WERI-Rb-1 (cell line): ENCODE data around the gene GPR31.

Source experiments
- DNase-seq: peaks from one replicate; pipeline ENCODE4 v3.0.0-alpha.2; 2020
- H3K27ac ChIP-seq: fragments of 250-450 bp; sonication (Bioruptor Pico); 2 replicates; pipeline ENCODE4 v1.5.1; 2020; ENCODE audit warnings: mild to moderate bottlenecking, moderate library complexity
- H3K27me3 ChIP-seq: fragments of 250-450 bp; sonication (Bioruptor Pico); 2 replicates; pipeline ENCODE4 v1.5.1; 2021; ENCODE audit warnings: mild to moderate bottlenecking, low read depth, moderate library complexity; ENCODE audit not compliant: insufficient read depth, severe bottlenecking
- H3K36me3 ChIP-seq: fragments of 250-450 bp; sonication (Bioruptor Pico); 2 replicates; pipeline ENCODE4 v1.5.1; 2020; ENCODE audit warnings: mild to moderate bottlenecking, moderate library complexity
- H3K4me3 ChIP-seq: 2 replicates; pipeline ENCODE4 v1.5.1; 2011; ENCODE audit warnings: low read depth, mild to moderate bottlenecking, control low read depth, low read length
- H3K9me3 ChIP-seq: fragments of 250-450 bp; sonication (Bioruptor Pico); 2 replicates; pipeline ENCODE4 v1.5.1; 2021; ENCODE audit warnings: mild to moderate bottlenecking, moderate library complexity; ENCODE audit not compliant: severe bottlenecking
- TF ChIP-seq, protein P1 (sequence below): IDR thresholded peaks from 2 replicates; pipeline ENCODE4 v1.5.1; 2011; ENCODE audit warnings: low read depth, mild to moderate bottlenecking, control low read depth, inconsistent platforms, low read length

The GPR31 gene

DNA sequence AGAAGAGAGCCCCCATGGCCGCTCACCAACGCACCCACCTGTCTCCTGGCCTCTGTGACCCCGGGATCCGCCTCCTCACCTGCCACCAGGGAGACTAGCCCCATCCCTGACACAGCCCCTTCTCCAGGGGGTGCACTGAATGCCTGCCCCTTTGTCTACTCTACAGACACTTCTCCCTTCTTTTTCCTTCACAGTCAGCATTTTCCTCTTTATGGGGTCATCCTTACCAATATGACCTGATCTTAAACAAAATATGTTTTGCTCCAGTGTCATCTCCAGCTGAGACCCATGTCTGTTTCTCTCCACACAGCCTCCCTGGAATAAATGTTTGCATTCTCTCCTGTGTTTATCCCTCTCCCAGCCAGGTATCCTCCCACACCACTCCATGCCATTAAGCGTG is 49.5 kb downstream of the GPR31 start:
- no peak overlapping the region for H3K27ac ChIP-seq
- H3K27me3 ChIP-seq, result no peaks in the 10 kb centered on the region
- H3K9me3 ChIP-seq, result no peaks in the 10 kb centered on the region
- no peaks in the 10 kb centered on the region for H3K36me3 ChIP-seq
- H3K4me3 ChIP-seq, result no peak overlapping the region
- TF ChIP-seq, protein P1, sequence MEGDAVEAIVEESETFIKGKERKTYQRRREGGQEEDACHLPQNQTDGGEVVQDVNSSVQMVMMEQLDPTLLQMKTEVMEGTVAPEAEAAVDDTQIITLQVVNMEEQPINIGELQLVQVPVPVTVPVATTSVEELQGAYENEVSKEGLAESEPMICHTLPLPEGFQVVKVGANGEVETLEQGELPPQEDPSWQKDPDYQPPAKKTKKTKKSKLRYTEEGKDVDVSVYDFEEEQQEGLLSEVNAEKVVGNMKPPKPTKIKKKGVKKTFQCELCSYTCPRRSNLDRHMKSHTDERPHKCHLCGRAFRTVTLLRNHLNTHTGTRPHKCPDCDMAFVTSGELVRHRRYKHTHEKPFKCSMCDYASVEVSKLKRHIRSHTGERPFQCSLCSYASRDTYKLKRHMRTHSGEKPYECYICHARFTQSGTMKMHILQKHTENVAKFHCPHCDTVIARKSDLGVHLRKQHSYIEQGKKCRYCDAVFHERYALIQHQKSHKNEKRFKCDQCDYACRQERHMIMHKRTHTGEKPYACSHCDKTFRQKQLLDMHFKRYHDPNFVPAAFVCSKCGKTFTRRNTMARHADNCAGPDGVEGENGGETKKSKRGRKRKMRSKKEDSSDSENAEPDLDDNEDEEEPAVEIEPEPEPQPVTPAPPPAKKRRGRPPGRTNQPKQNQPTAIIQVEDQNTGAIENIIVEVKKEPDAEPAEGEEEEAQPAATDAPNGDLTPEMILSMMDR, result no peak
- no peak for DNase-seq

DNA sequence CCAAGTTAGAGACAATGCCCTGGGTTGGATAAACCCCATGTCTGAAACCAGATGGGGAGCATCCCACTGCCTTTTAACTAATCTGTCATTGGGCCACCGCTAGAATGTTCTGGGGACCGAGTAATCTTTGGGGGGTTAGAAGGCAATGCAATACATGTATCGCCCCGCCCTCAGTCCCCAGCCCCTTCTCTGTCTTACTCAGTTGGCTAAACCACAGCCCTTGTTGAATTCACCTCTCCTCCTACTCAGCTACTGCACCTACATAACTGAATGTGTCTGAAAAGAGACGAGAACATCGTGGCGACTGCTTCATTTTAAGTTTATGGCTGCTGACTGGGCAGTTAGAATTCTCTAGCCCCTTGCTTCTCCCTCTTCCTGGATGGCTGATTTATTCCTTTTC is 50.0 kb downstream of the GPR31 start:
- no peaks in the 10 kb centered on the region for H3K36me3 ChIP-seq
- H3K27ac ChIP-seq, result no peak overlapping the region
- H3K27me3 ChIP-seq, result no peaks in the 10 kb centered on the region
- no peaks in the 10 kb centered on the region for H3K9me3 ChIP-seq
- TF ChIP-seq, protein P1, result no peak
- no peak overlapping the region for H3K4me3 ChIP-seq
- DNase-seq, result no peak

- TF ChIP-seq, protein P1, result no peak
- DNase-seq, result no peak
- no peak overlapping the region for H3K27ac ChIP-seq
- no peak overlapping the region for H3K4me3 ChIP-seq
- H3K36me3 ChIP-seq, result no peaks in the 10 kb centered on the region
- no peaks in the 10 kb centered on the region for H3K27me3 ChIP-seq
- no peaks in the 10 kb centered on the region for H3K9me3 ChIP-seq
These were observed 51.4 kb downstream of the GPR31 start for GRCh38 chr6:167106406-167106805.
